H1 (cell line): ENCODE results near the gene TIA1. TPM values are rescaled to one million over a fixed set of nuclear protein-coding genes. Genes with fewer than 3 reads are reported as not detected.

ENCODE experiments used
- ATF3 ChIP-seq: IDR thresholded peaks from 2 replicates; pipeline ENCODE4 v1.6.1; 2011; ENCODE audit warnings: low read depth, mild to moderate bottlenecking, low read length; ENCODE audit not compliant: insufficient read depth
- CBX8 ChIP-seq: fragments of 300-800, 300-1000 bp; sonication (generic); IDR thresholded peaks from 2 replicates; pipeline ENCODE4 v1.7.1; 2016; ENCODE audit warnings: low read depth, low read length, borderline replicate concordance
- CHD7 ChIP-seq: fragments of 300-600 bp; sonication (generic); IDR thresholded peaks from 2 replicates; pipeline ENCODE4 v1.7.1; 2012; ENCODE audit warnings: low read length, moderate library complexity, mild to moderate bottlenecking, inconsistent platforms; ENCODE audit not compliant: insufficient replicate concordance
- CTBP2 ChIP-seq: IDR thresholded peaks from 2 replicates; pipeline ENCODE4 v1.7.0; 2011; ENCODE audit warnings: borderline replicate concordance, mild to moderate bottlenecking, moderate library complexity, mixed read lengths, low read length; ENCODE audit not compliant: insufficient read depth, insufficient read length
- JUND ChIP-seq: IDR thresholded peaks from 2 replicates; pipeline ENCODE4 v1.6.1; 2011; ENCODE audit warnings: mild to moderate bottlenecking, improper control_type of control experiment, low read length
- POLR2A ChIP-seq, 2 experiments: IDR thresholded peaks; 1 replicate in 1 of 2; 2 replicates in 1 of 2; pipeline ENCODE4 v1.6.1; 2011; ENCODE audit warnings: low read depth in 2 of 2, low read length in 2 of 2, mild to moderate bottlenecking in 2 of 2; ENCODE audit errors: control extremely low read depth in 1 of 2
- POLR2AphosphoS5 ChIP-seq: IDR thresholded peaks from 2 replicates; pipeline ENCODE4 v1.6.1; 2011; ENCODE audit warnings: low read depth, low read length
- RAD21 ChIP-seq, 2 experiments: IDR thresholded peaks in 1 of 2; conservative IDR thresholded peaks in 1 of 2; 2 replicates each; pipeline ENCODE4 v1.6.1; 2011; ENCODE audit warnings: low read depth in 2 of 2, low read length in 2 of 2, improper control_type of control experiment in 1 of 2, inconsistent platforms in 1 of 2, mild to moderate bottlenecking in 1 of 2, moderate library complexity in 1 of 2
- SP1 ChIP-seq: IDR thresholded peaks from 2 replicates; pipeline ENCODE4 v1.6.1; 2011; ENCODE audit warnings: low read depth, low read length
- YY1 ChIP-seq: IDR thresholded peaks from 2 replicates; pipeline ENCODE4 v1.6.1; 2011; ENCODE audit warnings: low read depth, mild to moderate bottlenecking, low read length
- polyA plus RNA-seq, 7 experiments: library from polyadenylated mRNA; depleted of rRNA in 3 of 7; stranded (reverse) in 5 of 7; unstranded in 2 of 7; fragments of >200 nt in 5 of 7; fragments of 200-250 nt in 2 of 7; gene quantifications; 1 replicate in 5 of 7; 2 replicates in 1 of 7; 4 replicates in 1 of 7; pipeline versions ENCODE4 v1.2.1 to v1.2.3, GENCODE V29; 2011 to 2013; ENCODE audit warnings: missing spikeins in 2 of 7, mixed read lengths in 2 of 7
- total RNA-seq: library from RNA; stranded (reverse); fragmentation: NEBNext Ultra II Directional; extraction: Animal tissue kit (Norgen Biotek cat#: 25700); gene quantifications from 2 replicates; pipeline ENCODE4 v1.2.1, GENCODE V29; 2021

The TIA1 gene
- total and polyA plus RNA-seq, 2 of the 8 experiments (the other 6 are each of a cell fraction or from before 2014, with no cell fraction given), result 58.6 to 181 TPM

- no peak for TF ChIP-seq RAD21 (IDR thresholded peaks at IDR 0.05 in 1 of 2, conservative IDR thresholded peaks at IDR 0.05 in 1 of 2; ENCODE audit: low read depth in 2 of 2, low read length in 2 of 2)
- no peak for TF ChIP-seq CBX8
- no peak for TF ChIP-seq SP1
- TF ChIP-seq YY1, result peak; percentile 97
- TF ChIP-seq CHD7, result no peak
- peak; percentile 87 to 97 for TF ChIP-seq POLR2A (IDR thresholded peaks at IDR 0.05; ENCODE audit: control extremely low read depth in 1 of 2, low read depth in 2 of 2, low read length in 2 of 2)
- no peak for TF ChIP-seq CTBP2
- TF ChIP-seq ATF3, result no peak
- TF ChIP-seq JUND, result no peak
- TF ChIP-seq POLR2AphosphoS5, result peak; percentile 95
Measured at GRCh38 chr2:70248181-70248847, at the start of gene TIA1 (continued).
